Neural progenitor cell (in vitro differentiated cells): Measurements from ENCODE around the gene MYO16.

Experiments
- CTCF ChIP-seq: fragments of 200-600 bp; sonication (generic); IDR thresholded peaks from 2 replicates; pipeline ENCODE4 v1.5.1; 2017; ENCODE audit warnings: antibody characterized with exemption, mild to moderate bottlenecking
- EZH2 ChIP-seq: fragments of 200-600 bp; sonication (generic); IDR thresholded peaks from 2 replicates; pipeline ENCODE4 v1.6.1; 2017; ENCODE audit warnings: antibody characterized with exemption, mild to moderate bottlenecking, moderate library complexity

DNA sequence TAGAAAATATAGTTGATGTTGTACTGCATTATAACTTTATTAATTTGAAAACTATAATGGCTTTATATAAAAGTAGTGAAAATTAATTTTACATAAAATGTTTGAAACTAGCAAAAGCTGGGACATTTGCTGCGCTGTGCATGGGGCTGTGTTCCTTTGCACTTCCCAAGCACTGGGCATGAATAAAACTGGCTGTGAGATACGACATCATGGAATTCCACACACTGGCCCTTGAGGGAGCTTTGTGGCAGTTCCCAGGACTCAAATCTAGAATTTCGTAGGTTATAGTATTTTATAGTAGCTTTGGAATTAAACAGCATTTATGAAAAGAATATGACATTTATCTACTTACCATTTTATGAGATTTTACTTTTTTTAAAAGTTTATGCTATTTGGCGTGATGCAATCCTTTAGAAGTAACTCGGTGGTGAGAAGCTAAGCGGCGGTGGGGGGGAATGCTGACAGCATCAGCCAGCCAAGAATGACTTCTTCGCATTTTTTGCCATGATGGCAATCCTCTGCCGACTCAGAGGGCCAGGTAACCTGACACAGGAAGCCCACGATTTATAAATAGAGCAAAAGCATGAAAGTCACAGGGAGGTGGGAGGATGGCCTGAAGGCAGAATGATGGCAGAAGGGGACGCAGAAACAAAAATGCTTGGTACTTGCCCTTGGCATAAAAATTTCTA, 553.5 kb downstream of the MYO16 start:
- TF ChIP-seq CTCF (no peak), EZH2 (no peak)
